Activated CD4-positive, alpha-beta T cell treated with anti-CD3 and anti-CD28 coated beads, Interleukin-2, Interleukin-4, amounts not matched to agents 100 ng/mL and 50 ng/mL, durations not matched to agents 16 hours and 8 hours (primary cell): ENCODE measurements around the gene ZNF85.
"Not testable (repeated sequence)": the region's sequence is repeated elsewhere in the genome, so short reads cannot be mapped to it uniquely, and the experiment has no call there.

Source experiments
- DNase-seq: peaks from one replicate; pipeline ENCODE4 v3.0.0-alpha.2; 2020; ENCODE audit warnings: low spot score

Gene ZNF85

DNA sequence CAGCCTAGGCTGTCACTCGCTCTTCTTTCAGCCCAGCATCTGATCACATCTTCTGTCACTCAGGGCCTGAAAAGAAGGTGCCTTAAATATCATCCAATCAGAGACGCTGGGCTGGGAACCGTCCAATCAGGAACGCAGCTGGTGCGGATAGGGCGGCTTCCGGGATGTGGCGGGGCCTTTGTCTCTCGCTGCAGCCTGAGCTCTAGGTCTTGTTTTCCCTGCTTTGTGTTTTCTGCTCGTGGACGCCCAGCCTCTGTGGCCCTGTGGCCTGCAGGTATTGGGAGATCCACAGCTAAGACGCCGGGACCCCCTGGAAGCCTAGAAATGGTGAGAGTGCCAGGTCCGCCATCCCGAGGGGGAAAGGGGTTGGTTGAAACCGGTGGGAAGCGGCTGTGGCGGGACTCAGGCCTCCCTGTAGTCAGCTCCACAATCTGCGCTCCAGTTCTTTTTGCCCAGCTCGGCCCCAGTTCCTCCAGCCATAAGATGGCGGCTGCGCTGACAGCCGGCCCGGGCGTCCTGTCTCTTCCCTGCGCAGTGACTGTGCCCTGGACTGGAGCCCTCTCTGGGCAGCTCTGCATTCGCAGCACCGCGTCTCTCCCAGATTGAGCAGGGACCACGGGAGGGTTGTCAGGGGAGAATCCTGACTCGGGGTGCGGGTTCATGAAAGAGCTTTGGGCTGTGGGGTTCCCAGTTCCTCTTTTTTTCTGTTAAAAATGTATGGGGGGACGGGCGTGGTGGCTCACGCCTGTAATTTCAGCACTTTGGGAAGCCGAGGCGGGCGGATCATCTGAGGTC lies at the start of gene ZNF85:
ZNF85 (plus strand) TSS at position 175 of the 795 bp plus-strand sequence; CDS start at position 325, 150 bp downstream.
- peak; percentile 94 for DNase-seq

DNA sequence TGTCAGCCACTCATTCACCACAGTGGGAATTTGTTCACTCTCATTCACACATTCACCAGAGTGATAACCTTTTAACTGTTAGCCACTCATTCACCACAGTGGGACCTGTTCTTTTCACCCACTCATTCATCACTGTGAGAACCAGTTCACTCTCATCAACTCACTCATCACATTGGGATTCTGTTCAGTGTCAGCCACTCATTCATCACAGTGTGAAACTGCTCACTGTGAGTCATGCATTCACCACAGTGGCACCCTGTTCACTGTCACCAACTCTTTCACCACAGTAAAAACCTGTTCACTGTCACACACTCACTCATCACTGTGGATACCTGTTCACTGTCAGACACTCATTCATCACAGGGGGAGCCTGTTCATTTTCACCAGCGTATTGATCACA lies 43.5 kb upstream of the ZNF85 start:
- DNase-seq: no peak

DNA sequence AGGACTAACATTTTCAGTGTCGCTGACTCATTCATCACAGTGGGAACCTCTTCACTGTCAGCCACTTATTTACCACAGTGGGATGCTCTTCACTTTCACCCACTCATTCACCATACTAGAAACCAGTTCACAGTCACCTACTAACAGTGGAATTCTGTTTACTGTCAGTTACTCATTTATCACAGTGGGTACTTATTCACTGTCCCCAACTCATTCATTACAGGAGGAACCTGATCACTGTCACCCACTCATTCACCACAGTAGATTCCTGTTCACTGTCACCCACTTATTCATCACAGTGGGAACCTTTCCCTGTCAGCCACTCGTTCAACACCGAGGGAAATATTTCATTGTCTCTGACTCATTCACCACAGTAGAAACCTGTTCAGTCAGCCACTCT lies 10.1 kb upstream of the ZNF85 start:
- DNase-seq: no peak

DNA sequence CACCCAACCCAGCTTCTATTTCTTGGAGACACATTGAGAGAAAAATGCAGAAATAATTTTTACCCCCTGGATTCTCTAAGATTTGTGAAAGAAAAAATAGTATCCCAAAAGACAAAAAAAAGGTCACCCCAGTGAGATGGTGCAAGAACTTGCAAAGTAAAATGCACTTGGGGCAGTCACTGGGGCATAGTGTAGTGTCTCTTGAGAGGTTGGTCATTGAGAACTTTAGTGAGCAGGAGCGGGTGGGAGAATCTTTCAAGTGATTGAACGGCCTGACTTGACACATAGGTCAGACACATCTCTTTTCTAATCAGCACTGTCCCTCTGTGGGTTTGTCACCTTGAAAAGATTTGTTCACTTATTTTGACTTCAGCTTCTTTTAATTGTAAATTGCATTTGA lies 2.4 kb downstream of the ZNF85 start:
- no peak for DNase-seq

DNA sequence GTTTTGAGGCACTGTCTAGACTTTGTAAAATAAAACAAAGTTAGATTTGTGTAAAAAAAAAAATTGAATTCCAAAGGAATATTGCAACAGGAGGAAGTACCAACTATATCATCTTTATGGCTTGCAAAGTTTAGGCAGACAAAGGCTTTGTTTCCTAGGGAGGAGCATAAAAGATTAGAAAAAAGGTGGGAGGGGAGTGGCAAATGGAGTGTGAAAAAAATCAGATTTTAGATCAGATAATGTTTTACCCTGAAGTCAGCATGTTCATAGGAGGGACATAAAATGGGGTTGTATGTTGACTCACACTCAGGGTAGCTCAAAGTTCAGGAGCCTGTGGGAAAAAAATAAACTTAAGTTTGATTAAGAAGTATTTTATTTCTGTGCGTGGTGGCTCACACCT lies 3.7 kb downstream of the ZNF85 start:
- no peak for DNase-seq

DNA sequence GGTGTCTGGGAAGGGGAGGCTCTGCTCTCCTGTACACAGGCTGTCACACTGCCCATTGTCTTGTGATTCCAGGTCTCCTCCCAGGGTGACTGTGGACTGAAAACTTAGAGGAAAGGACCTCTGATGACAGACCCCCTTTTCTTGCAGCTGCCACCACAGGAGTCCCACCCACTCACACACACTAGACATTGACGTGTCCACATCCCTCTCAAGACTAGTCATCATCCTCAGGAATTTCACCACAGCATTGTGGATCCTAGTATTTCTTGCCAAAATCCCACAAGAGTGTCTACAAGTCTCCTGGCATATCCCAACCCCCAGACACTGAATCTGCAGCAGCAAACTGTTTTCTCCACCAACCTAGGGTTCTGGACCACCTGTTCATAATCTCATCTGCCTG lies 5.3 kb downstream of the ZNF85 start:
- no peak for DNase-seq

DNA sequence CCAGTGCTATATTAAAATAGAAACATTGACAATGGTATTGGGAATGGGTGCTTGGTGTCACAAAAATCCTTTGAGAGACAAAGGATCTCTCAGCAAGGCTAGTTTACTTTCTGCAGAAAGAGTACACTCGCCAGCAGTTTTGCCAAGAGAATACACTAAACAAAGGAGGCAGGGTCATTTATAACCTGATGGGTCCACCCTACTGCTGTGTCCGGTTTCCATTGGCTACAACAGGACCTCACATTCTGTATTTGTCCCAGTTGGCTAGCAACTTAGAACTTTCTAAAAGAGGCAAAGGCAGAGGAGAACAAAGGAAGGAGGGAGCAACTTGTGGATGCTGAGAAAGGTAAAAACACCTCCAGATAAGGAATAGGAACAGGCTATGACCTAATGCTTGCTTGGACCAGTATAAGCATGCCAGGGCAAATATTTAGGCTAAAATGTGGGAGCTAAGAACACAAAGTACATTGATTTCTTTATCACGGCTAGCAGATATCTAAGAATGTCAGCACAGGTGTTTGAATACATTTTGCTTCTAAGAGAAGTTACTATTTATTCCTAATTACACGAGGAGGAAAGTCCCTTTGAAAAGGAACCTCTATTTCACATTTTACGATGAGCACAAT lies 13.4 kb downstream of the ZNF85 start:
- DNase-seq: not testable (repeated sequence)

DNA sequence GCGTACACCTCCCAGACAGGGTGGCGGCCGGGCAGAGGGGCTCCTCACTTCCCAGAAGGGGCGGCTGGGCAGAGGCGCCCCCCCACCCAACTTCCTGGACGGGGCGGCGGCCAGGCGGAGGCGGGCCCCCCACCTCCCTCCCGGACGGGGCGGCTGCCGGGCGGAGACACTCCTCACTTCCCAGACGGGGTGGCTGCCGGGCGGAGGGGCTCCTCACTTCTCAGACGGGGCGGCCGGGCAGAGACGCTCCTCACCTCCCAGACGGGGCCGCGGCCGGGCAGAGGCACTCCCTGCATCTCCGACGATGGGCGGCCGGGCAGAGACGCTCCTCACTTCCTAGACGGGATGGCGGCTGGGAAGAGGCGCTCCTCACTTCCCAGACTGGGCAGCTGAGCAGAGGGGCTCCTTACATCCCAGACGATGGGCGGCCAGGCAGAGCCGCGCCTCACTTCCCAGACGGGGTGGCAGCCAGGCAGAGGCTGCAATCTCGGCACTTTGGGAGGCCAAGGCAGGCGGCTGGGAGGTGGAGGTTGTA lies 29.6 kb downstream of the ZNF85 start:
- DNase-seq: not testable (repeated sequence)

DNA sequence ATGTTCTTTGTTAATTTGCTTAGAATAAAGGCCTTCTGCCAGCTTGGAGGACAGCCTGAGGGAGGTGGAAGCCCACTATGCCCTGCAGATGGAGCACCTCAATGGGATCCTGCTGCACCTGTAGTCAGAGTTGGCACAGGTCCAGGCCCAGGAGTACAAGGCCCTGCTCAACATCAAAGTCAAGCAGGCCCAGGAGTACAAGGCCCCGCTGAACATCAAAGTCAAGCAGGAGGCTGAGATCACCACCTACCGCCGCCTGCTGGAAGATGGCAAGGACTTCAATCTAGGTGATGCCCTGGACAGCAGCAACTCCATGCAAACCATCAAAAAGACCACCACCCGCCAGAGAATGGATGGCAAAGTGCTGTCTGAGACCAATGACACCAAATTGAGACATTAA lies 41.7 kb downstream of the ZNF85 start:
- DNase-seq: no peak

DNA sequence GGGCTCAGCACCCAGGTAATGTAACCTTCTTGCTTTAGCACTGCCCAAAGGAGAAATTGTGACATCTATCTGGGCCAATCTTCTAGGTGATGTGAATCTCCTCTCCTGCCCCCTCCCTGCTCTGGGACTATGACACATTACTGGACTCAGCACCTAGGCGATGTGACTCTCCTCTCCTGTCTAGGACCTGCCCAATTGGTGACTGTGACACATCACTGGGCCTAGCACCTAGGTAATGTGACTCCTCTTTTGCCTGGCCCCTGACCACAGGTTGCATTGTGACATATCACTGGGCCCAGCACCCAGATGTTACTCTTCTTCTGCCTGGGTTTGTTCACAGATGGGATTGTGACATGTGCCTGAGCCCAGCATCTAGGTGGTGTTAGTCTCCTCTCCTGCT lies 45.0 kb downstream of the ZNF85 start:
- DNase-seq: no peak

DNA sequence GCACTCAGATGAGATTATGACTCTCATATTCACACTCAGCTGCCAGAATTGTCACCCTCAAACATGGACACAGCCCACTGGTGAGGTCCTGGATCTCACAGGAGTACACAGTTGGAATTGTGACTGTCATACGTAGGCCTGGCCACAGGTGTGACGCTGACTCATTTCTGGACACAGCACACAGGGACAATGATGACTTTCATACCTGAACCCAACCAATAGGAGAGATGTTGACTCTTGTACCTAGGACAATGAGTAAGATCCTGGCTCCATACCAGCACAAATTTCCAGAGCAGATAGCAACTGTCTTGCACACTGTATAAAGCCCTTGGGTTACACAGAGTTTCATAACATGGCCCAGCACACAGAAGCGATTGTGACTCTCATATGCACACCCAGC lies 46.4 kb downstream of the ZNF85 start:
- DNase-seq: no peak

DNA sequence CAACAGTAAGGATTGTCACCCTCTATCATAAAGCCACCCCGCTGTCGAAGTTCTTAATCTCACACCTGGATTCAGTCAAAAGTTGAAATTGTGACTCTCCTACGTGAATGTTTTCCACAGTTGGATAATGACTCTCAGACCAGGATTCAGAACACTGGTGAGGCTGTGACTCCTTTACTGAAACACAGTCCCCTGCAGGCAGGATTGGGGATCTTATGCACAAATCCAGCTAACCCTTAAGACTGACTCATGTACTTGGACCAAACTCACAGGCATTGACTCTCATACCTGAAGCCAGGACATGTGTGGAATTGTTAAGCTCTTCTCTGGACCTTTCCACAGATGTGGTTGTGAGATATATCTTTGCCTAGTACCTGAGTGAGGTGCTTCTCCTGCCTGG lies 46.8 kb downstream of the ZNF85 start:
- no peak for DNase-seq

DNA sequence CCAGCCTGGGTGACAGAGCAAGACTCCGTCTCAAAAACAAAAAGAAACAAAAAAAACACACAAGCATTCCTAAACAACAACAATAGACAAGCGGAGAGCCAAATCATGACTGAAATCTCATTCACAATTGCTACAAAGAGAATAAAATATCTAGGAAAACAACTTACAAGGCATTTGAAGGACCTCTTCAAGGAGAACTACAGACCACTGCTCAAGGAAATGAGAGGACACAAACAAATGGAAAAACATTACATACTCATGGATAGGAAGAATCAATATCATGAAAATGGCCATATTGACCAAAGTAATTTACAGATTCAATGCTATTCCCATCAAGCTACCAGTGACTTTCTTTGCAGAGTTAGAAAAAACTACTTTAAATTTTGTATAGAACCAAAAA lies 69.7 kb downstream of the ZNF85 start:
- DNase-seq: not testable (repeated sequence)

DNA sequence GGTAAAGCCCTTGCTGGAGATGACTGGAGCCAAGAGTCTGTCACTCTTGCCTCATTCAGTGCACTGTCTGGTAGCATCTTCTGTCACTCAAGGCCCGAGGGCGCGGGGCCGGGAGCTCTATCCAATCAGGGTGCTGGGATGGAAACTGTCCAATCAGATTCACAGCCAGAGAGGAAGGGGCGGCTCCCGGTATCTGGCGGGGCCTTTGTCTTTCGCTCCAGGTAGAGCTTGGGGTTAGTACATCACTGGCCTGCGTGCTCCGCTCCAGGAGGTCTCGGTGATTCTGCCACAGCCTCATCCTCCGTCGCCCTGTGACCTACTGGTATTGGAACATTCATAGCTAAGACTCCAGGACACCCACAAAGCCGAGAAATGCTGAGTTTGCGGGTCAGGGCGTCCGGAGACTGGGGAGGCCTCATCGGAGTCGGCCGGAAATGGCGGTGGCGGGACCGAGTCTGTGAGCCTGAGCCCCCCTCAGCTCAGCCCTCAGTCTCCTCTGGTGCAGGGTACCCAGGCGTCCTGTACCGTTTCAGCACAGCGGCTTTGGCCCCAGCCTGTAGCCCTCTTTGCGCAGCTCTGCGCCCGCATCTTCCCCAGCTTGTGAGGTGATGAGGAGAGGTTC lies 76.8 kb downstream of the ZNF85 start:
- peak; percentile 92 for DNase-seq
